ENCODE data around the gene HABP4. TPM values are rescaled to one million over a fixed set of nuclear protein-coding genes. Genes with fewer than 3 reads are reported as not detected.

The HABP4 gene
- total RNA-seq, 4 donors from 2014 or later: 1.9 to 11.3 (median 5.0) TPM

DNA sequence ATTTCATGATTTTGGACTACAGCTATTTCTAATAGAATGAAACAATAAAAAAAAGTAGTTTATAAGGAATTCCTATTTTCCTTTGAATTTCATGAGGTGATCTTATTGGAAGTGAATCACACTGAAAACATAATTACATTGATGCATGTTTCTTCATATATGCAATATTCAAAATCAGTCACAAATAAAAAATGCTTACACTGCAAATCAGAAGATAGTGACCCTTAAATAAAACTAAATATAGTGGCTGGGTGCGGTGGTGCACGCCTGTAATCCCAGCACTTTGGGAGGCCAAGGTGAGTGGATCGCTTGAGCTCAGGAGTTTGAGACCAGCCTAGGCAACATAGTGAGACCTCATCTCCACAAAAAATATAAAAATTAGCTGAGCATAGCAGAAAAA is 90.1 kb downstream of the HABP4 start:
- in situ Hi-C loops (cut with MboI; ENCODE audit: low pct_ligation_motif_present in 1 of 4, low pct_unique_long_range_greater_than_20kb in 1 of 4, low sequenced_read_pairs in 3 of 4): no loop called here
- H3K27me3 ChIP-seq: no peaks in the 10 kb centered on the region
- no peak overlapping the region for H3K4me3 ChIP-seq
- no peaks in the 10 kb centered on the region for H3K9me3 ChIP-seq
- intact Hi-C loops (cut with DNase I; ENCODE audit: low total_unique reads): no loop called here
- 92 to 95% methylated on average over 3 of the region's 3 CpGs for WGBS, 2 donors (ENCODE audit: low coverage in 1 of 2)
- H3K27ac ChIP-seq: no peak overlapping the region
- peaks cover 0 to 6% (median 2%) of the 10 kb centered on the region in 4 donors for H3K36me3 ChIP-seq
- TF ChIP-seq POLR2A (IDR thresholded peaks at IDR 0.05): no peak
- TF ChIP-seq, protein P1, sequence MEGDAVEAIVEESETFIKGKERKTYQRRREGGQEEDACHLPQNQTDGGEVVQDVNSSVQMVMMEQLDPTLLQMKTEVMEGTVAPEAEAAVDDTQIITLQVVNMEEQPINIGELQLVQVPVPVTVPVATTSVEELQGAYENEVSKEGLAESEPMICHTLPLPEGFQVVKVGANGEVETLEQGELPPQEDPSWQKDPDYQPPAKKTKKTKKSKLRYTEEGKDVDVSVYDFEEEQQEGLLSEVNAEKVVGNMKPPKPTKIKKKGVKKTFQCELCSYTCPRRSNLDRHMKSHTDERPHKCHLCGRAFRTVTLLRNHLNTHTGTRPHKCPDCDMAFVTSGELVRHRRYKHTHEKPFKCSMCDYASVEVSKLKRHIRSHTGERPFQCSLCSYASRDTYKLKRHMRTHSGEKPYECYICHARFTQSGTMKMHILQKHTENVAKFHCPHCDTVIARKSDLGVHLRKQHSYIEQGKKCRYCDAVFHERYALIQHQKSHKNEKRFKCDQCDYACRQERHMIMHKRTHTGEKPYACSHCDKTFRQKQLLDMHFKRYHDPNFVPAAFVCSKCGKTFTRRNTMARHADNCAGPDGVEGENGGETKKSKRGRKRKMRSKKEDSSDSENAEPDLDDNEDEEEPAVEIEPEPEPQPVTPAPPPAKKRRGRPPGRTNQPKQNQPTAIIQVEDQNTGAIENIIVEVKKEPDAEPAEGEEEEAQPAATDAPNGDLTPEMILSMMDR (IDR thresholded peaks at IDR 0.05): no peak
- TF ChIP-seq EP300 (IDR thresholded peaks at IDR 0.05; ENCODE audit: low read depth): no peak
- TF ChIP-seq POLR2AphosphoS5 (IDR thresholded peaks at IDR 0.05): no peak
- no peaks in the 10 kb centered on the region for H3K4me1 ChIP-seq
- DNase-seq: no peak

Other genes with a start within 250 kb of the HABP4 start
- 1 to 10 TPM in 1 of 4 donors, not detected in 3; 6.0 TPM for gene HSD17B3, start 148.0 kb upstream of the HABP4 start, total RNA-seq
- 10 to 100 TPM; 35.4 to 91.3 (median 72.7) TPM for gene SLC35D2, start 66.5 kb upstream of the HABP4 start, total RNA-seq
- 1 to 10 TPM in 3 of 4 donors, not detected in 1; 1.2 to 2.1 (median 1.4) TPM for gene ZNF367, start 31.8 kb upstream of the HABP4 start, total RNA-seq
- 10 to 100 TPM; 18.0 to 22.3 (median 20.9) TPM for gene CDC14B, start 169.7 kb downstream of the HABP4 start, total RNA-seq
- gene PRXL2C, start 205.1 kb downstream of the HABP4 start, total RNA-seq: 1 to 10 TPM; 2.6 to 7.0 (median 3.6) TPM

All from transverse colon (tissue), 4 donors.